ENCODE measurements around the gene SLC26A11. TPM values are rescaled to one million over a fixed set of nuclear protein-coding genes. Genes with fewer than 3 reads are reported as not detected.
A peak's percentile ranks its signal among the peaks of the same experiment; 100 is the strongest.
"Not testable (repeated sequence)": the region's sequence is repeated elsewhere in the genome, so short reads cannot be mapped to it uniquely, and the experiment has no call there.

SLC26A11 gene
- total and polyA plus RNA-seq, 4 experiments from 2014 or later, result 6.3 to 126 (median 66.0) TPM

DNA sequence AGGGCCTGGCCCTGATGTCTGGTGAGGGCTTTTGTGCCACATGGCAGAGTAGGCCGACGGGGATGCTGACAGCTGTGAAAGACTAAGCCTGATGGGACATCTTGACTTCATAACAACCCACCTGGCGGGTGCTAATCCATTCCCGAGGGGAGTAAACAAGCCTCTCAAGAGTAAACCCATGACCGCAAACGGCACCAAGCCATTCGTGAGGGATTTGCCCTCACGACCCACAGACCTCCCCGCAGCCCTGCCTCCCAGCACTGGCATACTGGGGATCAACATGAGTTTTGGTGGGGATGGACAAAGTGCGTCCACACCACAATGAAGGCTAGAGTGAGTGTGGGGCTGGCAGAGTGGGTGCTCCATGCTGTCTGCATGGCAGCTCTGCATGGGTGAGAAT is 52.1 kb downstream of the SLC26A11 start:
- POLR2A ChIA-PET (ENCODE audit: partially characterized antibody), result interaction anchor here (2.7 kb wide), 1 partner anchor 9 kb away, joined by 16 read pairs; no protein-coding TSS in a partner anchor
- no peak overlapping the region for H3K4me3 ChIP-seq (ENCODE audit: low read length in 2 of 2)
- Mint-ChIP-seq H3K9me3 (no peaks in the 10 kb centered on the region), H3K27me3 (no peaks in the 10 kb centered on the region), H3K4me1 (peaks cover 35 to 37% (median 36%) of the 10 kb centered on the region in 4 donors), H3K4me3 (peak overlapping the region in 3 of 8 donors; percentile 54 to 63 (median 56)), H3K36me3 (peaks cover 12 to 31% of the 10 kb centered on the region in 2 donors), H3K27ac (peak overlapping the region in 6 of 7 donors; percentile 32 to 92 (median 73))
- H3K4me1 ChIP-seq (ENCODE audit: insufficient read depth, low read length), result peaks cover 66% of the 10 kb centered on the region
- H3K27me3 ChIP-seq (ENCODE audit: insufficient read depth, low read length), result no peaks in the 10 kb centered on the region
- H3K27ac ChIP-seq (ENCODE audit: low read depth, low read length), result no peak overlapping the region
- intact Hi-C loops (cut with micrococcal nuclease), result no loop called here
- peaks cover 57% of the 10 kb centered on the region for H3K36me3 ChIP-seq (ENCODE audit: insufficient read depth, low read length)
- no peaks in the 10 kb centered on the region for H3K9me3 ChIP-seq (ENCODE audit: control insufficient read depth in 1 of 2, low read length in 2 of 2)
- CTCF ChIA-PET (ENCODE audit: partially characterized antibody), result no interaction called here
- DNase-seq, result no peak

GRCh38 chr17:80274331-80274730 is 54.1 kb downstream of the SLC26A11 start:
- Mint-ChIP-seq H3K9me3 (no peaks in the 10 kb centered on the region), H3K4me1 (peaks cover 32 to 46% (median 35%) of the 10 kb centered on the region in 4 donors), H3K36me3 (peaks cover 9 to 41% of the 10 kb centered on the region in 2 donors), H3K27me3 (no peaks in the 10 kb centered on the region), H3K4me3 (peak overlapping the region in 6 of 8 donors; percentile 39 to 69 (median 57)), H3K27ac (peak overlapping the region; percentile 54 to 91 (median 87))
- no peak for DNase-seq
- POLR2A ChIA-PET (ENCODE audit: partially characterized antibody), result interaction anchor here (1.1 to 2.7 kb wide), 4 partner anchors 9 to 55 kb away, joined by 3 to 16 read pairs (median 6); no protein-coding TSS in a partner anchor
- intact Hi-C loops (cut with micrococcal nuclease), result no loop called here
- H3K9me3 ChIP-seq (ENCODE audit: control insufficient read depth in 1 of 2, low read length in 2 of 2), result no peaks in the 10 kb centered on the region
- CTCF ChIA-PET (ENCODE audit: partially characterized antibody), result no interaction called here
- no peaks in the 10 kb centered on the region for H3K27me3 ChIP-seq (ENCODE audit: insufficient read depth, low read length)
- peaks cover 52% of the 10 kb centered on the region for H3K4me1 ChIP-seq (ENCODE audit: insufficient read depth, low read length)
- H3K4me3 ChIP-seq (ENCODE audit: low read length in 2 of 2), result no peak overlapping the region
- H3K36me3 ChIP-seq (ENCODE audit: insufficient read depth, low read length), result peaks cover 49% of the 10 kb centered on the region
- H3K27ac ChIP-seq (ENCODE audit: low read depth, low read length), result peak overlapping the region; percentile 20

GRCh38 chr17:80274871-80275449 is 54.7 kb downstream of the SLC26A11 start:
- peak overlapping the region in 5 of 7 donors; percentile 8 to 85 (median 47) for H3K27ac Mint-ChIP-seq
- peaks cover 9 to 48% of the 10 kb centered on the region in 2 donors for H3K36me3 Mint-ChIP-seq
- no peak overlapping the region for H3K4me3 Mint-ChIP-seq
- H3K27me3 ChIP-seq (ENCODE audit: insufficient read depth, low read length), result no peaks in the 10 kb centered on the region
- H3K9me3 Mint-ChIP-seq, result no peaks in the 10 kb centered on the region
- no peak for DNase-seq
- ChIA-PET POLR2A (ENCODE audit: partially characterized antibody) (interaction anchor here (1.3 to 1.7 kb wide), 3 partner anchors 9 to 14 kb away, joined by 3 to 7 read pairs (median 5); partner anchors contain the start of gene RNF213), CTCF (ENCODE audit: partially characterized antibody) (no interaction called here)
- H3K9me3 ChIP-seq (ENCODE audit: control insufficient read depth in 1 of 2, low read length in 2 of 2), result no peaks in the 10 kb centered on the region
- H3K4me1 ChIP-seq (ENCODE audit: insufficient read depth, low read length), result peaks cover 45% of the 10 kb centered on the region
- no peaks in the 10 kb centered on the region for H3K27me3 Mint-ChIP-seq
- peaks cover 43% of the 10 kb centered on the region for H3K36me3 ChIP-seq (ENCODE audit: insufficient read depth, low read length)
- no peak overlapping the region for H3K4me3 ChIP-seq (ENCODE audit: low read length in 2 of 2)
- H3K4me1 Mint-ChIP-seq, result peaks cover 32 to 48% (median 38%) of the 10 kb centered on the region in 4 donors
- intact Hi-C loops (cut with micrococcal nuclease), result no loop called here
- H3K27ac ChIP-seq (ENCODE audit: low read depth, low read length), result no peak overlapping the region

GRCh38 chr17:80275857-80276256 is 55.6 kb downstream of the SLC26A11 start:
- peaks cover 36% of the 10 kb centered on the region for H3K4me1 ChIP-seq (ENCODE audit: insufficient read depth, low read length)
- H3K27ac ChIP-seq (ENCODE audit: low read depth, low read length); H3K27me3 ChIP-seq (ENCODE audit: insufficient read depth, low read length); H3K4me3 ChIP-seq (ENCODE audit: low read length in 2 of 2); CTCF ChIA-PET (ENCODE audit: partially characterized antibody); intact Hi-C loops (cut with micrococcal nuclease); H3K4me3 Mint-ChIP-seq; H3K27me3 Mint-ChIP-seq; H3K9me3 Mint-ChIP-seq; H3K9me3 ChIP-seq (ENCODE audit: control insufficient read depth in 1 of 2, low read length in 2 of 2); DNase-seq: not testable (repeated sequence)
- POLR2A ChIA-PET (ENCODE audit: partially characterized antibody), result interaction anchor here (1.4 to 1.7 kb wide), 2 partner anchors 11 to 15 kb away, joined by 3 to 5 read pairs; partner anchors contain the start of gene RNF213
- peaks cover 42% of the 10 kb centered on the region for H3K36me3 ChIP-seq (ENCODE audit: insufficient read depth, low read length)
- Mint-ChIP-seq H3K4me1 (peaks cover 26 to 50% (median 36%) of the 10 kb centered on the region in 4 donors), H3K27ac (peak overlapping the region in 3 of 7 donors; percentile 35 to 47 (median 47)), H3K36me3 (peaks cover 9 to 55% of the 10 kb centered on the region in 2 donors)

DNA sequence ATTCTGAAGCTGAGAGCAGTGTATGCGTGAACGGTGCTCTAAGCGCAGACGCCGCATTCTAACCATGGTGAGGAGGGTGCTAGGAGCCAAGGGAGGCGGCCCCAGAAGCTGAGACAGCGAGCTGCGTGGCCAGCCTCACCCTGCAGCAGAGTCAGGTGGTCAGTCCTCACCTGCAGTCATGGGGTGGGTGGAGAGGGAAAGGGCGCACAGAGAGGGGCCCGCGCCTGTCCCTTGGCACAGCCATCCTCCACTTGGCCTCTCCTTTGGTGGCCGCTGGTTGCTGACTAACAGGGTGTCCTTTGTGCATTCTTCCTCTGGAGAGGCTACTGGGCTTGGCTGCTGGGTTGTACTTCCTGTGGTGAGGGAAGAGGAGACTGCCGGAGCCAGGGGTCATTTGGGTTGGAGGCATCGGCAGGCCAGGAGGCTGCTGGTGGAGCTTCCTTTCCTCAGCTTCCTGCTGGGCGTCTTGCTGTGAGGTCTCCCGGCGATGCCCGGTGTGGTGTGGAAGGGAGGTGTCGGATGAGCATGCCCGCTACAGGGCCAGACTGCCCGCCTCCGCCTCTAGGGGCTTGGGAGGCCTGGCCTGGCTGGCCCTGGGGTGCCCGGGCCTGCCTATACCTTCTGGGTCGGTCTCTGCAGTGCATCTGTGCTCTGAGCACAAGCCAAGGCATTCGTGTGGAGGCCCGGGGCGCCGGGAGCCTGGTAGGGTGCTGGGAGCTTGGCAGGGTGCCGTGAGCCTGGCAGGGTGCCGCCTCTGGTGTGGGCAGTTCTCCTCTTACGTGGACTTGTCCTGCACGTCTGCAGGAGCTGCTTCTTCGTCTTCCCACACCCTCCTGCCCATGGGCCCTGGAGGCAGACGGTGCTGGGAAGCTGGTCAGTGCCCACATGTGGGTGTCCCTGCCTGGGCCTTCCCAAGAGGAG is 57.8 kb downstream of the SLC26A11 start:
- Histone ChIP-seq H3K4me3 (ENCODE audit: low read length in 2 of 2) (no peak overlapping the region), H3K4me1 (ENCODE audit: insufficient read depth, low read length) (peaks cover 21% of the 10 kb centered on the region), H3K36me3 (ENCODE audit: insufficient read depth, low read length) (peaks cover 40% of the 10 kb centered on the region), H3K27ac (ENCODE audit: low read depth, low read length) (no peak overlapping the region), H3K27me3 (ENCODE audit: insufficient read depth, low read length) (no peaks in the 10 kb centered on the region), H3K9me3 (ENCODE audit: control insufficient read depth in 1 of 2, low read length in 2 of 2) (no peaks in the 10 kb centered on the region)
- Mint-ChIP-seq H3K27me3 (no peaks in the 10 kb centered on the region), H3K27ac (peak overlapping the region in 4 of 7 donors; percentile 8 to 60 (median 32)), H3K9me3 (no peaks in the 10 kb centered on the region), H3K4me3 (no peak overlapping the region), H3K4me1 (peaks cover 15 to 45% (median 29%) of the 10 kb centered on the region in 4 donors), H3K36me3 (peaks cover 6 to 52% of the 10 kb centered on the region in 2 donors)
- ChIA-PET CTCF (ENCODE audit: partially characterized antibody) (no interaction called here), POLR2A (ENCODE audit: partially characterized antibody) (interaction anchor here (0.7 to 1.6 kb wide), 7 partner anchors 9 to 22 kb away, joined by 3 to 8 read pairs (median 3); no protein-coding TSS in a partner anchor)
- intact Hi-C loops (cut with micrococcal nuclease), result no loop called here
- no peak for DNase-seq

DNA sequence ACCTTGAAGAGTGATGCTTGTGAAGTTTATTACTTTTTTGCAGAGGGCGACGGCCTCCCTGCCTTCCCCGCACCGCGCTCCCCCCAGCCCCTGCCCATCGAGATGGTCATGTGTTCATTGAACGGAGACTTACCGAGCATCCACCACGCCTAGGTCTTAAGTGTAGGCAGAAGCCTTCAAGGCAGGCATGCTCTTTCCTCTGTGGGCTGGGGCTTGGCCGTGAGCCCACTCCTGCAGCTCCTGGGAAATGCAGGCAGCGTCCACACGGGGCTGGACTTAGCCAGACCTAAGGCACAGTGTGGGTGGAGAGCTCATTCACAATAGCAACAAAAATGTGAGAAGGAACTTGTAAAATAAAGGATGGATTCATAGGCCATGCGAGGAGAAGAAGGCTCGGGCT is 59.7 kb downstream of the SLC26A11 start:
- DNase-seq, result no peak
- H3K36me3 ChIP-seq (ENCODE audit: insufficient read depth, low read length), result peaks cover 35% of the 10 kb centered on the region
- peaks cover 4 to 48% of the 10 kb centered on the region in 2 donors for H3K36me3 Mint-ChIP-seq
- H3K4me3 ChIP-seq (ENCODE audit: low read length in 2 of 2), result no peak overlapping the region
- H3K27me3 ChIP-seq (ENCODE audit: insufficient read depth, low read length), result no peaks in the 10 kb centered on the region
- ChIA-PET CTCF (ENCODE audit: partially characterized antibody) (interaction anchor here (0.8 to 1.0 kb wide), 2 partner anchors 13 to 80 kb away, joined by 3 to 6 read pairs; no protein-coding TSS in a partner anchor), POLR2A (ENCODE audit: partially characterized antibody) (interaction anchor here (0.7 to 2.3 kb wide), 4 partner anchors 14 to 61 kb away, joined by 3 to 9 read pairs (median 4); partner anchors contain the start of gene RNF213)
- H3K4me1 ChIP-seq (ENCODE audit: insufficient read depth, low read length), result peaks cover 9% of the 10 kb centered on the region
- no peaks in the 10 kb centered on the region for H3K9me3 ChIP-seq (ENCODE audit: control insufficient read depth in 1 of 2, low read length in 2 of 2)
- intact Hi-C loops (cut with micrococcal nuclease), result no loop called here
- H3K27ac ChIP-seq (ENCODE audit: low read depth, low read length), result no peak overlapping the region
- peaks cover 11 to 36% (median 25%) of the 10 kb centered on the region in 4 donors for H3K4me1 Mint-ChIP-seq
- H3K4me3 Mint-ChIP-seq, result no peak overlapping the region
- peak overlapping the region in 3 of 7 donors; percentile 4 to 57 (median 27) for H3K27ac Mint-ChIP-seq
- no peaks in the 10 kb centered on the region for H3K9me3 Mint-ChIP-seq
- H3K27me3 Mint-ChIP-seq, result no peaks in the 10 kb centered on the region

Measured in CD4-positive, alpha-beta memory T cell (primary cell).